Stimulated activated memory B cell treated with anti-CD40 and anti-IgM and Interleukin-4, amounts not matched to agents 10 μg/mL and 1 μg/mL and 100 μg/mL, for 72 hours (primary cell): ENCODE results near the gene CCDC170.

Experiments
- ATAC-seq: fragments of 150-1000 bp; cut with Tn5 transposase; 2 replicates; pipeline ENCODE4 v1.10.0; 2021
- H3K27ac Mint-ChIP-seq: one replicate; pipeline ENCODE4 v1.8.0; 2022; ENCODE audit warnings: mild to moderate bottlenecking, mixed read lengths
- H3K27me3 Mint-ChIP-seq: one replicate; pipeline ENCODE4 v1.8.0; 2022; ENCODE audit warnings: mixed read lengths
- H3K36me3 Mint-ChIP-seq: one replicate; pipeline ENCODE4 v1.8.0; 2022; ENCODE audit warnings: mixed read lengths
- H3K4me1 Mint-ChIP-seq: one replicate; pipeline ENCODE4 v1.8.0; 2022; ENCODE audit warnings: mixed read lengths
- H3K4me3 Mint-ChIP-seq: one replicate; pipeline ENCODE4 v1.8.0; 2022; ENCODE audit warnings: mild to moderate bottlenecking, moderate library complexity, mixed read lengths
- H3K9me3 Mint-ChIP-seq: one replicate; pipeline ENCODE4 v1.8.0; 2022; ENCODE audit warnings: mixed read lengths

CCDC170 gene

GRCh38 chr6:151664390-151664789 lies 170.6 kb downstream of the CCDC170 start:
- H3K36me3 Mint-ChIP-seq, result no peaks in the 10 kb centered on the region
- no peak overlapping the region for H3K4me3 Mint-ChIP-seq
- no peaks in the 10 kb centered on the region for H3K9me3 Mint-ChIP-seq
- no peaks in the 10 kb centered on the region for H3K27me3 Mint-ChIP-seq
- ATAC-seq, result no peak
- H3K4me1 Mint-ChIP-seq, result no peaks in the 10 kb centered on the region
- H3K27ac Mint-ChIP-seq, result no peak overlapping the region

- Mint-ChIP-seq H3K27ac (no peak overlapping the region), H3K36me3 (no peaks in the 10 kb centered on the region), H3K9me3 (no peaks in the 10 kb centered on the region), H3K4me3 (no peak overlapping the region), H3K4me1 (no peaks in the 10 kb centered on the region), H3K27me3 (no peaks in the 10 kb centered on the region)
- ATAC-seq, result no peak
Observed at GRCh38 chr6:151665329-151665728, 171.5 kb downstream of the CCDC170 start.

GRCh38 chr6:151666526-151666925 lies 172.7 kb downstream of the CCDC170 start:
- Mint-ChIP-seq H3K27ac (no peak overlapping the region), H3K4me3 (no peak overlapping the region), H3K9me3 (peaks cover 3% of the 10 kb centered on the region), H3K27me3 (no peaks in the 10 kb centered on the region), H3K36me3 (no peaks in the 10 kb centered on the region), H3K4me1 (no peaks in the 10 kb centered on the region)
- no peak for ATAC-seq

DNA sequence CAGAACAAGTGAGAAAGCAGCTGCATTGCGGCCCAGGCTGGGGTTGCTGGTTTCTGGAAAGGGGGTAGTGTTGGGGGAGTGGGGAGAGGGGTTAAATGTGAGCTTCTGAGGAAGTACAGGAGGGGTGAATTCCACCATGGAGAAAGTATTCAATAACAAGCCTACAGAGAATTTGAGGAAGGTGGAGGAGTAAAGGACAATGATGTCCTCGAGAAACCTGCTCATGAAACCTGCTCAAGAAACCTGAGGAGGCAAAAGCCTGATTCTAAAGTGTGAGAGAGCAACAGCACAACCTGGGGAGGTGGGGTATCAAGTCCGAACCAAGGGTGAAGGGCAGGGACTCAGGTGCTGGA lies 175.4 kb downstream of the CCDC170 start:
- H3K4me1 Mint-ChIP-seq, result no peaks in the 10 kb centered on the region
- H3K36me3 Mint-ChIP-seq, result no peaks in the 10 kb centered on the region
- H3K27me3 Mint-ChIP-seq, result no peaks in the 10 kb centered on the region
- H3K9me3 Mint-ChIP-seq, result peaks cover 3% of the 10 kb centered on the region
- no peak overlapping the region for H3K4me3 Mint-ChIP-seq
- ATAC-seq, result no peak
- H3K27ac Mint-ChIP-seq, result no peak overlapping the region

GRCh38 chr6:151670116-151670515 lies 176.3 kb downstream of the CCDC170 start:
- ATAC-seq, result no peak
- H3K4me1 Mint-ChIP-seq, result no peaks in the 10 kb centered on the region
- no peak overlapping the region for H3K27ac Mint-ChIP-seq
- no peaks in the 10 kb centered on the region for H3K36me3 Mint-ChIP-seq
- peaks cover 3% of the 10 kb centered on the region for H3K9me3 Mint-ChIP-seq
- no peak overlapping the region for H3K4me3 Mint-ChIP-seq
- no peaks in the 10 kb centered on the region for H3K27me3 Mint-ChIP-seq
